Measurements from ENCODE around the gene RALGDS.
A peak's percentile ranks its signal among the peaks of the same experiment; 100 is the strongest.
"Not testable (repeated sequence)": the region's sequence is repeated elsewhere in the genome, so short reads cannot be mapped to it uniquely, and the experiment has no call there.

RALGDS gene

DNA sequence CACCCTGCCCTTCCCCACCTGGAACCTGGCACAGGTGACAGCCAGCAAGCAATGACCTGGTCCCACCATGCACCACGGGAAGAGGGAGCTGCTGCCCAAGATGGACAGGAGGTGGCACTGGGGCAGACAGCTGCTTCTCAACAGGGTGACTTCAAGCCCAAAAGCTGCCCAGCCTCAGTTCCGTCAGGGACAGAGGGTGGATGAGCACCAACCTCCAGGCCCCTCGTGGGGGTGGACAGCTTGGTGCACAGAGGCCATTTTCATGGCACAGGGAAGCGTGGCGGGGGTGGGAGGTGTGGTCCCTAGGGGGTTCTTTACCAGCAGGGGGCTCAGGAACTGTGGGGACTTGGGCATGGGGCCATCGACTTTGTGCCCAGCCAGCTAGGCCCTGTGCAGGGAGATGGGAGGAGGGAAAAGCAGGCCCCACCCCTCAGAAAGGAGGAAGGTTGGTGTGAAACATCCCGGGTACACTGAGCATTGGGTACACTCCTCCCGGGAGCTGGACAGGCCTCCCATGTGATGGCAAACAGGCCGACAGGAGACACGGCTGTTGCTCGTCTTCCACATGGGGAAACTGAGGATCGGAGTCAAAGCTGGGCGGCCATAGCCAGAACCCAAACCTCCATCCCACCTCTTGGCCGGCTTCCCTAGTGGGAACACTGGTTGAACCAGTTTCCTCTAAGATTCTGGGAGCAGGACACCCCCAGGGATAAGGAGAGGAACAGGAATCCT lies 57.4 kb downstream of the RALGDS start:
- DNase-seq, result no peak

DNA sequence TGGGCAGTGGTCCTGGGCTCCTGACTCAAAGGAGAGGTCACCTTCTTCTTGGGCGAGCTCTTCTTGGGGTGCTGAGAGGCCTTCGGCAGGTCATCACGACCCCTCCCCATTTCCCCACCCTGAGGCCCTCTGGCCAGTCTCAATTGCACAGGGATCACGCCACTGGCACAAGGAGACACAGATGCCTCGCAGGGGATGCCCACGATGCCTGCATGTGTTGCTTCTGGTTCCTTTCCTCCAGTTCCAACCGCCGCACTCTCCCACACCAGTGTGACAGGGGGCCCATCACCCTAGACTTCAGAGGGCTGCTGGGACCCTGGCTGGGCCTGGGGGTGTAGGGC lies 57.9 kb downstream of the RALGDS start:
- no peak for DNase-seq

DNA sequence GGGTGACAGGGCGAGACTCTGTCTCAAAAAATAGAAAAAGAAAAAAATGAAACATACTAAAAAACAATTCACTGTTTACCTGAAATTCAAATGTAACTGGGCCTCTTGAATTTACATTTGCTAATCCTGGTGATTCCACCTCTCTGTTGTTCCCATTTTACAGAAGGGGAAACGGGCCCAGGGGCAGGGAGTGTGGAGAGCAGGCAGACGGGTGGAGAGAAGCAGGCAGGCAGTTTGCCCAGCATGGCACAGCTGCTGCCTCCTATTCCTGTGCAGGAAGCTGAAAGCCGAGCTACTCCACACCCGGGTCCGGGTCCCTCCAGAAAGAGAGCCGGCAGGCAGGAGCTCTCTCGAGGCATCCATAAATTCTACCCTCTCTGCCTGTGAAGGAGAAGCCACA lies 58.5 kb downstream of the RALGDS start:
- DNase-seq, result not testable (repeated sequence)

DNA sequence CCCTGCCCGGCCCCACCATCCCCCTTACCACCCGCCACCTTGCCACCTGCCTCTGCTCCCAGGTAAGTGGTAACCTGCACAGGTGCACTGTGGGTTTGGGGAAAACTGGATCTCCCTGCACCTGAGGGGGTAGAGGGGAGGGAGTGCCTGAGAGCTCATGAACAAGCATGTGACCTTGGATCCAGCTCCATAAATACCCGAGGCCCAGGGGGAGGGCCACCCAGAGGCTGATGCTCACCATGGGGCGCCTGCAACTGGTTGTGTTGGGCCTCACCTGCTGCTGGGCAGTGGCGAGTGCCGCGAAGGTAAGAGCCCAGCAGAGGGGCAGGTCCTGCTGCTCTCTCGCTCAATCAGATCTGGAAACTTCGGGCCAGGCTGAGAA lies 59.3 kb downstream of the RALGDS start, which contains the start of gene CEL:
Gene CEL (plus strand): TSS at position 218 of the 382 bp plus-strand sequence. CDS start 22 bp downstream, at position 240.
- not testable (repeated sequence) for DNase-seq

DNA sequence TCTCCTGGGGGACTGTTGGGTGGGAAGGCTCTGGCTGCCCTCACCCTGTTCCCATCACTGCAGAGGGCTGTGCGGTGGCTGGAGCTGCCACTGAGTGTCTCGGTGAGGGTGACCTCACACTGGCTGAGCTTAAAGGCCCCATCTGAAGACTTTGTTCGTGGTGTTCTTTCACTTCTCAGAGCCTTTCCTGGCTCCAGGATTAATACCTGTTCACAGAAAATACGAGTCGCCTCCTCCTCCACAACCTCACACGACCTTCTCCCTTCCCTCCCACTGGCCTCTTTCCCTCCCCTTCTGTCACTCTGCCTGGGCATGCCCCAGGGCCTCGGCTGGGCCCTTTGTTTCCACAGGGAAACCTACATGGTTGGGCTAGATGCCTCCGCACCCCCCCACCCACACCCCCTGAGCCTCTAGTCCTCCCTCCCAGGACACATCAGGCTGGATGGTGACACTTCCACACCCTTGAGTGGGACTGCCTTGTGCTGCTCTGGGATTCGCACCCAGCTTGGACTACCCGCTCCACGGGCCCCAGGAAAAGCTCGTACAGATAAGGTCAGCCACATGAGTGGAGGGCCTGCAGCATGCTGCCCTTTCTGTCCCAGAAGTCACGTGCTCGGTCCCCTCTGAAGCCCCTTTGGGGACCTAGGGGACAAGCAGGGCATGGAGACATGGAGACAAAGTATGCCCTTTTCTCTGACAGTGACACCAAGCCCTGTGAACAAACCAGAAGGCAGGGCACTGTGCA lies 59.8 kb downstream of the RALGDS start:
- DNase-seq, result not testable (repeated sequence)

DNA sequence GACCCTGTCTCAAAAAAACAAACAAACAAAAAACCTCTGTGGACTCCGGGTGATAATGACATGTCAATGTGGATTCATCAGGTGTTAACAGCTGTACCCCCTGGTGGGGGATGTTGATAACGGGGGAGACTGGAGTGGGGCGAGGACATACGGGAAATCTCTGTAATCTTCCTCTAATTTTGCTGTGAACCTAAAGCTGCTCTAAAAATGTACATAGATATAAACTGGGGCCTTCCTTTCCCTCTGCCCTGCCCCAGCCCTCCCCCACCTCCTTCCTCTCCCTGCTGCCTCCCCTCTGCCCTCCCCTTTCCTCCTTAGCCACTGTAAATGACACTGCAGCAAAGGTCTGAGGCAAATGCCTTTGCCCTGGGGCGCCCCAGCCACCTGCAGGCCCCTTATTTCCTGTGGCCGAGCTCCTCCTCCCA lies 60.6 kb downstream of the RALGDS start:
- no peak for DNase-seq

DNA sequence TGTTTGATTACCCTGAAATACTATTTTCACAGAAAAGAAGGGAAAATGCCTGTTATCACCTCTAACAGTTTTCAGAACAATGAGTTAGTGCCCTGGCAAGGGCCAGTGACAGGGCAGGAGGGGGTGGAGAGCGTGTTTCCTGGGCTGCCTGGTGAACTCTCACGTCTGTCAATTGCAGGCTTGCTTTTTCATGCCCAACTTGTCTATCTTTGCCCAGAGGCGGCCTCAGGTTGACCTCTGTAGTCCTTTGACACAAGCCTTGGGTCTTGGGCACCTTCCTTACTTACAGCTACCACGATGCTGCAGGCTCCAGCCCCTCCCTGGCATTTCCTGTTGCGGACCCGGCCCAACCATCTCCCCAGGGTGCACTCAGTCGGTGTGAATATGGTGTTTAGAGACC lies 61.4 kb downstream of the RALGDS start:
- no peak for DNase-seq

DNA sequence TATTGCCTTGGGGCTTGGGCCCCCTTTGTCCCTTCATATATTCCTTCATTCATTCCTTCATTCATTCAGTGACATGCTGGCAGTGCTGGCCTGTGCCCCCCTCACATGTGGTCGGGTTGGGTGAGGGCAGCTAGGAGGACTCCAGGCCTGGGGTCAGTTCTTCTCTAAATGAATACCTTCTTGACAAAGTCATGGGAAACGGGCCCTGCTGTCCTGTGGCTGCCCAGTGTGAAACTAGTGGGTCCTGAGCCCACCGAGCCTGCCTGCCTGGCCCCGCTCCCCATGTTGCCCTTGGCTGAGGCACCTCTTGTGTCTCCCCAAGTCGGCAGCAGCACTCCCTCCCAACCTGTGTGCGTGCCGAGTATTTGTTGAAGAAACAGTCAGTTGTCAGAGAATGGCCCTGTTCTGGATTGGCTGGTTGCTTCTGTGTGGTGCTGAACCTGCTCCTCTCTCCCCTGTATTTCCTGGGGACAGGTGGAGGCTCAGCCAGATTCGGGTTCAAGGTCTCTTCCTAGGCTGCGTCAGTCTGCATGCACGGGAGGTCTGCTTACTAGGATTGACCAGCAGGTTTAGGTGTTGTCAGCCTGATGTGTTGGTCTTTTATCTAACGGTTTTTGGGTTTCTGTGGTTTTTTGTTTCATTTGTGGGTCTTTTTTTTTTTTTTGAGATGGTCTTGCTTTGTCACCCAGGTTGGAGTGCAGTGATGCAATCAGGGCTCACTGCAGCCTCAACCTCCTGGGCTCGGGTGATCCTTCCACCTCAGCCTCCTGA lies 62.3 kb downstream of the RALGDS start:
- no peak for DNase-seq

DNA sequence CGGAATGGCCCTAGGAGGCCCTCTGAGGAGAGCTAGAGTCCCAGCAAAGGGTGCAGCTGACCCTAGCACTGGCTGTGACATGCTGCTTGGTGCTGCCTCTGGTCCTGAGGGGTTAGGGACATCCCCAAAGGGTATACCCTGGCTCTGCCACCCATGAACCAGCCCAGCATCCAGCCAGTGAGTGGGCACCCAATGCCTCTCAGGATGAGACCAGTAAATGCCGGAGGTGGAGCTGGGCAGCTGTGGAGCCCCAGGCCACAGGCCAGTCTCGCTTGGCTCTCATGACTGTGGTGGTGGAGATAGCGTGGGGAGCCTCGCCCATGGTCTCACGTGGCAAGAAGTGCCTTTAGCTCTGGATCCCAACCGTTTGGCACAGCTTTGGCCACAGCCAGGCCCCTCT lies 63.0 kb downstream of the RALGDS start:
- DNase-seq, result no peak

DNA sequence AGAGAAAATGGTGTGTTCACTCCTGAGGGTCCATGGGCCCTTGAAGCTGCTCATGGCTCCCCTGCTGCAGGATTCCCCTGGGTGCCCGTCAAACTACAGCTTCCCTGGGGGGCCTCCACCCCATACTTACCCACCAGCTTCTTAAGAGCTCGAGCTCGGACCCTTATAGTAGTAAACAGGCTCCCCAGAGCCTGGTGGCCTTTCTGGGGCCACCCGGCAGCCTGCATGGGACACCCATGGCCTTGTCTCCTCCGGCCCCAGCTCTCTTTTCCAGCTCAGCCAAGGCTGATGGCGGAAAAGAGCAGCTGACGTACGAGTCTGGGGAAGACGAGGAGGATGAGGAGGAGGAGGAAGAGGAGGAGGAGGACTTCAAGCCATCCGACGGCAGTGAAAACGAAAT lies 63.5 kb downstream of the RALGDS start:
- DNase-seq, result no peak

DNA sequence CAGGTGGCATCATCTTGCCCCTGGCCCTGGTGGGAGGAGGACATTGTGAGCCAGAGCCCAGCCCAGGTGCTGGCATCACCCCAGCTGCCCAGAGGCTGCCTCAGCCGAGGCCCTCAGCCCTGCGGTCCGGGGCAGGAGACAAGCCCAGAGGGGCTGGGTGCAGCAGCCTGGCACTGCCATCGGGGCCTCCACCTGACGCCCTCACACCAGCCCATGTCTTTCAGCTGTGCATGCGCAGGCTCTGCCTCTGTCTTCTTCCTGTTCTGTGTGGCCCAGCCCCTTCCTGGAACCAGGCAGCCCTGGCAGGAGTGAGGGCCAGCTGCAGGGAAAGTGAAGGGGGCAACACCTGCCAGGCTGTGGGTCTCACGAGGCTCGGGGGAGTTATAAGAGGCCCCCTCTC lies 64.0 kb downstream of the RALGDS start:
- DNase-seq, result no peak

DNA sequence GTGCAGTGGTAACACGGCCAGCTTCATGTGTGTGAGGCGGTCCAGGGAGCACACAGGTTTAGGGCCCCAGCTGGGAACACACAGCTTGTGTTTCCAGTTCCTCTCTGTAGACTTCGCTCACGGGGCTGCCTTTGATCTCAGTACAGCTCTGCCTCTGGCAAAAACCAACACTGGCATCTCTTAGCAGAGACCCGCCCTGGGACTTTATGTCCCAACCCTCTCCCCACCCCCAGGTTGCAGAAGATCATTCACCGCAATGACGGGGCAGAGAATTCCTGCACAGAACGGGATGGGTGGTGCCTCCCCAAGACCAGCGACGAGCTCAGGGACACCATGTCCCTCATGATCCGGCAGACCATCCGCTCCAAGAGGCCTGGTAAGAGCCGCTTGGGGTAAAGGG lies 64.5 kb downstream of the RALGDS start:
- no peak for DNase-seq

DNA sequence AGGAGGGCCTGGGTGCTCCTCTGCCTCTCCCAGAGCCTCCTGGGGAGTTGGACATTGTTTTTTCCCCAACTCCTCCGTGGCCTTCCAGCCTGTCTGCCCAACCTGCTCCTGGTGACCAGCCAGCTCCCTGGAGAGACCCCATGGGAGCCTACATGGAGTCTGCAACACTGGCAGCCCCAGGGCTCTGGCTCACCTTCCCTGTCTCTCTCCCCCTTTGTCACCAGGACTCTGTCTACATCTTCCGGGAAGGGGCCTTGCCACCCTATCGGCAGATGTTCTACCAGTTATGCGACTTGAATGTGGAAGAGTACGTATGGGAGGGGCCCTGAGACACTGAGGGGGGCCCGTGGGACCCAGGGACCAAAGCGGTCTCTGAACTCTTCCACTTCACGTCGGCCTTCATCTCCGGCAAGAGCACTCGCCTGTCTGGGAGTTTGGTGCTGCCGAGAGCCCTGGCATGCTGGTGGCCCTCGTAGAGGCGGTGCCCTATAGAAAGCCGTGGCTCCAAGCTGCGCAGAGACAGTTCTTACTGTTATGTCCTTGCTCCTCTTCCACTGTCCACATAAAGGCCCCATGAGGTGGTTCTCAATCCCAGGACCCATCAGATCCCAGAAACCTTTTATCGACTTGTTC lies 65.1 kb downstream of the RALGDS start:
- no peak for DNase-seq

DNA sequence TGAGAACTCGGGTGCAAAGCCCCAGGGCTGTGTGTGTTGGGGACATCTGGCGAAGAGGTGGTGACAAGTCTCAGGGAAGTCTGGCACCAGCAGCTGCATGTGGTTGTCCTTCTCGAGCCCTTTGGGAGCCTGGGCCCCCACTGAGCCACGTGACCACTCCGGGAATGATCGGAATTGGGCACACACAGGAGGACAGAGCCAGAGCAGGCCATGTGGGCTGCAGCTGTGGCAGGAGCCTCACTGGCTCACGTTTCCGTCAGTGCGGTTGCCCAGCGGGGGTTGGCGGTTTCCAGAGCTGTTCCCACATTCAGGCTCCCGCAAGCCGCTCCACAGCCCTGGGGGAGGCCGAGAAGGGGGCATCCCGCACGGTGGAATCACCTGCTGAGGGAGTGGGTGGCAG lies 66.1 kb downstream of the RALGDS start:
- DNase-seq, result peak; percentile 79

DNA sequence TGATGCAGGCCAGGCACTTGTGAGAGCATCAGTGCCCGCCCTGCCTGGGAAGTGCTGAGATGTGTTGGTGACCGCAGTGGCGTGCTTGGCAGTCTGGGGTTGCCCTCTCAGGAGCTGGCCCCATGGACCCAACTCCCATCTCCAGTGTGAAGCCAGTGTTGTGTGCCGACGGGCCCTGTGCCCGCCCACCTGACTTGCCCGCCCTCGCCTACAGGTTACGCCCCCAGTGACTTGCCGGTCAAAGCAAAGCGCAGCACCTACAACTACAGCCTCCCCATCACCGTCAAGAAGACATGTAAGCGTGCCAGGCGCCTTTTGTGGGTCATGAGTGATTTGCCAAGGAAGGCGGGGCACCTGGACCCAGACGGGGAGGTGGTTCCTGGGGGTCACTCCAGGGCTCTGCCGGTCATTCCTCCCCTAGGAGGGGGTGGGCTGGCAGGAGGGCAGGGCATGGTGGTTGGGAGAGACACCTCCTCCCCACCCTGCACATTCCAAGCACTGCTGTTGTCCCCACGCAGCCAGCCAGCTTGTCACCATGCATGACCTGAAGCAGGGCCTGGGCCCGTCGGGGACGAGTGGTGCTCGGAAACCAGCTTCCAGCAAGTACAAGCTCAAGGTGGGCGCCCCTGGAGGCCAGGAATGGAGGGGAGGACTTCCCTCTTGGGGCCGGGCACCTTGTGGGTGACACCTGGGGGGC lies 66.7 kb downstream of the RALGDS start:
- DNase-seq, result no peak

DNA sequence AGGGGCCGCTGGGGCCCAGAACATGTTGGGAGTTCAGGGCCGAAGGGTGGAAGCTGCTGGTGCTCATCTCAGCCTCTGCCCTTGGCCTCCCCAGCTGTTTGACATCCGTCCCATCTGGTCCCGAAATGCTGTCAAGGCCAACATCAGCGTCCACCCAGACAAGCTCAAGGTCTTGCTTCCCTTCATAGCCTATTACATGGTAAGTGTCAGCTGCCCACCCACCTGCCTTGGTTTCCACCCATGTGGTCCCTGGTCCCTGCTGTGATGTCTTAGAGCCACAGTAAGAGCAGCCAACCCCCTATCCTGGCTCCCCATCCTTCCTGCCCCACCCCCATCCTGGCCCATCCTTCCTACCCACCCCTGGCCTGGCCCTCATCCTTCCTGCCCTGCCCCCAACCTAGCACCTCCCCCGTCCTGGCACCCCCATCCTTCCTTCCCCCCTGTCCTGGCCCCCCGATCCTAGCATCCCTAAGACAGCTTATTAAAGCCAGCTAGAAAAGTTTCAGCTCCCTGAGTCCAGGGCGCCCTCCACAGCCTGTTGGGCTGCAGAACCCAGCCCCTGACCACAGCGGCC lies 69.0 kb downstream of the RALGDS start:
- DNase-seq, result no peak

DNA sequence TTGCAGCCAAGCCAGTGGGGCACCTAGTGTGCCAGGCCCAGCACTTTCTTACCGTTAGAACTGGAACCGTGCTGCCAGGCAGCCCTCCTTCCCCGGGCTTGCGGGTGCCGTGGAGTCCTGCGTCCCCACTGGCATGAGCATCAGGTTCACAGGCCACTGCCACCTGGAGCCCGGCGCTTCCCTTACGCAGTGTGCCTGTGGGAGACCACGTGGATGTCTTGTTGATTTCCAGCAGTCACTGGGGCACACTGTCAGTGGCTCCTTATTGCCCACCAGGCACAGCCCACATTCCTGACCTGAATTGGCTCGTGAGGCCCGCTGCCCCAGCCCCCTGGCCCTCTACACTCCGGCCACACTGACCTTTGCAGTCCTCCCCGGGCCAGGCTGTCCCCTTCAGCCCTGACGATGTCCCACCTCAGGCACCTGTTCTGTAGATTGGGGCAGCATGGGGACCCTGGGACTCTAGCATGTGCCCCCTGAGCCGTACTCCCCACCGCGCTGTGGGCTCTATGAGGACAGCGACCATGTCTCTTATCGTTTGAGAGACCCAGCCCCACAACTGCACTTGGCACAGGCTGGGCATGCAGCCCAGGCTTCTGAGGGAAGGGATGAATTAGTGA lies 69.6 kb downstream of the RALGDS start:
- no peak for DNase-seq

DNA sequence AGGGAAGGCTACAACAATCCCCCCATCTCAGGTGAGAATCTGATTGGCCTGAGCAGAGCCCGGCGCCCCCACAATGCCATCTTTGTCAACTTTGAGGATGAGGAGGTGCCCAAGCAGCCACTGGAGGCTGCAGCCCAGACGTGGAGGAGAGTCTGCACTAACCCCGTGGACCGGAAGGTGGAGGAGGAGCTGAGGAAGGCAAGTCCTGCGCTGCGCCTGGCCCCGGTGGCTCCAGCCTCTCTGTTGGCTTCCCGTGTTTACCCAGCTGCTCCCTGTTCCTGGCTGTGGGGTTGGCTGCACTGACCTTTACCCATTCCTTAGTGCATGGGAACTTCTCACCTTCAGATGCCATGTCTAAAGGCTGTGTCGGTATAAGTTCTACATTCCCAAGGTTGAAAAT lies 70.3 kb downstream of the RALGDS start:
- DNase-seq, result no peak

DNA sequence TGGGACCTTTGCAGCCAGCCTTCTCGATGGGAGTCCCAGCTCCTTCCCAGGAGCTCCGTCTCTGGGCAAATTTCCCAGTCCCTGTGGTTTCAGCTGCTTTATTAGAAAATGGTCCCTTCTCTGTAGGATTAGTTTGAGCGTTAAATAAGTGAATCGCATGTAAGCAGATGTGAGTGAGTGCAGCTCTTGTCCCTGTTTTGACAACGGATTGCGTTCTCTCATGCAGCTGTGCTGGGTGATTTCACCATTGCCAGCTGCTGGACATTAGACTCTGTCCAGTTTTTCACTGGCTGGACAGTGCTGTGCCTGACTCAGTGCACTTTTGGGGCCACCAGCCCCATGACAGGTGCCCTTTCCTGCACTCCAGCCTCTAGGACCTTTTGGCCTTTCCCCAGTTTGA lies 70.9 kb downstream of the RALGDS start:
- no peak for DNase-seq

DNA sequence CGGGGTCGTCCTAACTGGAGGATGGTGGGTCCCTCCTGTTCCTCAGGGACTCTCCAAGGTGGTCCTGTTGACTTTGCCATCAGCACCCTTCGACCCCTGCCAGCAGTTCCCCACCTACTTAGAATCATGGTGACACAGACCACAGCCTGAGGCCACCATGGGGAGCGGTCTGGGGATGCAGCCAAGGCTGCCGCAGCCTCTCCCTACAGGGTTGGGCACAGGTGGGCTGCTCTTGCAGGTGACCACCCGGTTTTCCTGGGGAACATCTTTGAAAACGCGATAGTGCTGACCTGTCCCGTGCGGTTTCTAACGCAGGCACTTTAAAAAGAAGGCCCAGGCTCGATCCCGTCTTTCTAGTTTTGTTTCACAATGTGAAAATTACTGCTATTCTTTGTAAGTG lies 72.0 kb downstream of the RALGDS start:
- DNase-seq, result no peak

DNA sequence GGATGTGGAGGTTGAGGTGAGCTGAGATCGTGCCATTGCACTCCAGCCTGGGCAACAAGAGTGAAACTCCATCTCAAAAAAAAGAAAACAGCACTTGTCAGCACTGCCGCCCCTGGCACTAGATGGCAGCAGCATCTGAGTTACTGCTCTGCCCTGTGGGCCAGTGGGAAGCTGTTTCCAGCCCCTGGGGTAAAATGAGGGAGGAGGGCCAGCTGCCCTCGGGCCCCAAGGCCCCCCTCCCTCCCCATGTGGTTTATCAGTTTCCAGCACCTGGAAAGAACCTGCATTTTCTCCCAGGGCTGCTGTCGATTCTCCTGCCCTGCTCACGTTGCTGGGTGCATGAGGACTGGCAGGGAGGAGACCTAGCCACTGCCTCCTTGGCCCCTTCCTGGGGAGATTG lies 72.4 kb downstream of the RALGDS start:
- DNase-seq, result no peak
